Ishikawa (cell line): ENCODE measurements around the gene HOXA4.

Experiments
- CEBPB ChIP-seq: IDR thresholded peaks from 2 replicates; pipeline ENCODE4 v1.6.1; 2012
- CREB1 ChIP-seq: IDR thresholded peaks from 2 replicates; pipeline ENCODE4 v1.6.1; 2012; ENCODE audit warnings: low read depth
- EGR1 ChIP-seq: IDR thresholded peaks from 2 replicates; pipeline ENCODE4 v1.6.1; 2012
- EP300 ChIP-seq: IDR thresholded peaks from 2 replicates; pipeline ENCODE4 v1.6.1; 2012; ENCODE audit warnings: borderline replicate concordance
- FOXM1 ChIP-seq: IDR thresholded peaks from 2 replicates; pipeline ENCODE4 v1.6.1; 2012; ENCODE audit warnings: low read depth, borderline replicate concordance
- NFIC ChIP-seq: IDR thresholded peaks from 2 replicates; pipeline ENCODE4 v1.6.1; 2012
- RAD21 ChIP-seq: IDR thresholded peaks from 2 replicates; pipeline ENCODE4 v1.6.1; 2012; ENCODE audit warnings: low read depth
- TAF1 ChIP-seq: IDR thresholded peaks from 2 replicates; pipeline ENCODE4 v1.6.1; 2012; ENCODE audit warnings: low read depth, mild to moderate bottlenecking
- TCF12 ChIP-seq: IDR thresholded peaks from 2 replicates; pipeline ENCODE4 v1.6.1; 2012; ENCODE audit warnings: low read depth
- TEAD4 ChIP-seq: IDR thresholded peaks from 2 replicates; pipeline ENCODE4 v1.6.1; 2012
- USF1 ChIP-seq: IDR thresholded peaks from 2 replicates; pipeline ENCODE4 v1.6.1; 2012
- YY1 ChIP-seq: IDR thresholded peaks from 2 replicates; pipeline ENCODE4 v1.6.1; 2012; ENCODE audit warnings: low read depth
- ZBTB7A ChIP-seq: IDR thresholded peaks from 2 replicates; pipeline ENCODE4 v1.6.1; 2012; ENCODE audit warnings: low read depth
- TF ChIP-seq, protein P1 (sequence below): IDR thresholded peaks from 2 replicates; pipeline ENCODE4 v1.6.1; 2012
- TF ChIP-seq, protein P2 (sequence below): IDR thresholded peaks from 2 replicates; pipeline ENCODE4 v1.6.1; 2012; ENCODE audit warnings: low read depth, mild to moderate bottlenecking

HOXA4 gene

GRCh38 chr7:27167916-27168264 is 37.3 kb upstream of the HOXA4 start:
- TF ChIP-seq NFIC (no peak), FOXM1 (no peak), EP300 (no peak), TAF1 (no peak), CEBPB (no peak), CREB1 (no peak), TEAD4 (no peak), ZBTB7A (no peak), EGR1 (no peak), RAD21 (no peak), USF1 (no peak), YY1 (no peak), TCF12 (no peak)
- TF ChIP-seq, protein P1, sequence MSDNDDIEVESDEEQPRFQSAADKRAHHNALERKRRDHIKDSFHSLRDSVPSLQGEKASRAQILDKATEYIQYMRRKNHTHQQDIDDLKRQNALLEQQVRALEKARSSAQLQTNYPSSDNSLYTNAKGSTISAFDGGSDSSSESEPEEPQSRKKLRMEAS: no peak
- TF ChIP-seq, protein P2, sequence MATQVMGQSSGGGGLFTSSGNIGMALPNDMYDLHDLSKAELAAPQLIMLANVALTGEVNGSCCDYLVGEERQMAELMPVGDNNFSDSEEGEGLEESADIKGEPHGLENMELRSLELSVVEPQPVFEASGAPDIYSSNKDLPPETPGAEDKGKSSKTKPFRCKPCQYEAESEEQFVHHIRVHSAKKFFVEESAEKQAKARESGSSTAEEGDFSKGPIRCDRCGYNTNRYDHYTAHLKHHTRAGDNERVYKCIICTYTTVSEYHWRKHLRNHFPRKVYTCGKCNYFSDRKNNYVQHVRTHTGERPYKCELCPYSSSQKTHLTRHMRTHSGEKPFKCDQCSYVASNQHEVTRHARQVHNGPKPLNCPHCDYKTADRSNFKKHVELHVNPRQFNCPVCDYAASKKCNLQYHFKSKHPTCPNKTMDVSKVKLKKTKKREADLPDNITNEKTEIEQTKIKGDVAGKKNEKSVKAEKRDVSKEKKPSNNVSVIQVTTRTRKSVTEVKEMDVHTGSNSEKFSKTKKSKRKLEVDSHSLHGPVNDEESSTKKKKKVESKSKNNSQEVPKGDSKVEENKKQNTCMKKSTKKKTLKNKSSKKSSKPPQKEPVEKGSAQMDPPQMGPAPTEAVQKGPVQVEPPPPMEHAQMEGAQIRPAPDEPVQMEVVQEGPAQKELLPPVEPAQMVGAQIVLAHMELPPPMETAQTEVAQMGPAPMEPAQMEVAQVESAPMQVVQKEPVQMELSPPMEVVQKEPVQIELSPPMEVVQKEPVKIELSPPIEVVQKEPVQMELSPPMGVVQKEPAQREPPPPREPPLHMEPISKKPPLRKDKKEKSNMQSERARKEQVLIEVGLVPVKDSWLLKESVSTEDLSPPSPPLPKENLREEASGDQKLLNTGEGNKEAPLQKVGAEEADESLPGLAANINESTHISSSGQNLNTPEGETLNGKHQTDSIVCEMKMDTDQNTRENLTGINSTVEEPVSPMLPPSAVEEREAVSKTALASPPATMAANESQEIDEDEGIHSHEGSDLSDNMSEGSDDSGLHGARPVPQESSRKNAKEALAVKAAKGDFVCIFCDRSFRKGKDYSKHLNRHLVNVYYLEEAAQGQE: no peak

GRCh38 chr7:27166531-27167505 is 36.3 kb upstream of the HOXA4 start:
- TF ChIP-seq TEAD4 (no peak), ZBTB7A (no peak), CREB1 (no peak)

- no peak for TF ChIP-seq EP300
- no peak for TF ChIP-seq USF1
- TF ChIP-seq YY1: no peak
- no peak for TF ChIP-seq FOXM1
- TF ChIP-seq, protein P2: no peak
- TF ChIP-seq CREB1: no peak
- TF ChIP-seq EGR1: no peak
Measured at GRCh38 chr7:27165996-27166530, 35.5 kb upstream of the HOXA4 start.

DNA sequence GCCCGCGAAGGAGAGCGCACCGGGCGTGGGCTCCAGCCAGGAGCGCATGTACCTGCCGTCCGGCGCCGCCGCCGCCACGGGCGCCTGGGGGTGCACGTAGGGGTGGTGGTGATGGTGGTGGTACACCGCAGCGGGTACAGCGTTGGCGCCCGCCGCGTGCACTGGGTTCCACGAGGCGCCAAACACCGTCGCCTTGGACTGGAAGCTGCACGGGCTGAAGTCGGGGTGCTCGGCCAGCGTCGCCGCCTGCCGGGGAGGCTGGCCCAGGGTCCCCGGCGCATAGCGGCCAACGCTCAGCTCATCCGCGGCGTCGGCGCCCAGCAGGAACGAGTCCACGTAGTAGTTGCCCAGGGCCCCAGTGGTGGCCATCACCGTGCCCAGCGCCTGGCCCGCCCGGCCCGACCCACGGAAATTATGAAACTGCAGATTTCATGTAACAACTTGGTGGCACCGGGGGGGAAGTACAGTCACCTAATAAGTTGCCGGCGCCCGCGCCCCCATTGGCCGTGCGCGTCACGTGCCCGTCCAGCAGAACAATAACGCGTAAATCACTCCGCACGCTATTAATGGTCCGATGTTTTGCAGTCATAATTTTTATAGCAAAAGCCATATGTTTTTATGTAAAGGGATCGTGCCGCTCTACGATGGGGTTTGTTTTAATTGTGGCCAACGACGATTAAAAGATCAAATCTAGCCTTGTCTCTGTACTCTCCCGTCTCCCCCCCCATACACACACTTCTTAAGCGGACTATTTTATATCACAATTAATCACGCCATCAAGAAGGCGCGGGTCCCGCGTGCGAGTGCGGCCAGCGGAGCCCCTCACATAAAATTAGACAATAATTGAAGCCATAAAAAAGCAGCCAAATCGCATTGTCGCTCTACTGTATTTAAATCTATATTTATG is 34.8 kb upstream of the HOXA4 start, which contains the start of gene HOXA9:
HOXA9 (minus strand) TSS at position 449 of the 907 bp plus-strand sequence; CDS start at position 369, 80 bp downstream.
- no peak for TF ChIP-seq TEAD4

DNA sequence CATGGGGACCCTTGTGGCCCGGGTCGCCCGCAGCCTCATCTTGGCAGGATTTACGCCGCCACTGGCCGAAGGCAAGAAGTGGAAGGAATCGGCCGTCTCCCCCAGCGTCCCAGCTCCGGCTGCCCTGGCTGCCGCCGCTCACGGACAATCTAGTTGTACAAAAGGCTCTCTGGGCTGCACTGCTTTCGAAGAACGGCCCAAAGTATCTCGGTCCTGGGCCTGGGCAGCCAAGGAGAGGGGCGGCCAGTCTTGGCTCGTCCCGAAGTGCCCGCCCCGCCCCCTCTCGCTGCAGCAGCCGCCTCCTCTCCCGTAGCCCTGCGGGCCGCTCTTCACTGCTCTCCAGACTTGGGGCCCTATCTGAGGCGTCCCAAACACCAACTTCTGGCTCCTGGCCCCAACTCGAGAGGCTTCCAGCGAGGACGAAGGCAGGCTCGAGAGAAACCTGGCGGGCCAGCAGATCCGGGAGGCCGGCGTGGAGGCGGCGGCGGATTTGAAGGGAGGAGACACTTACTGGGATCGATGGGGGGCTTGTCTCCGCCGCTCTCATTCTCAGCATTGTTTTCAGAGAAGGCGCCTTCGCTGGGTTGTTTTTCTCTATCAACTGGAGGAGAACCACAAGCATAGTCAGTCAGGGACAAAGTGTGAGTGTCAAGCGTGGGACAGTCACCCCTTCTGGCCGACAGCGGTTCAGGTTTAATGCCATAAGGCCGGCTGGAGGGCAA is 34.0 kb upstream of the HOXA4 start:
- no peak for TF ChIP-seq TCF12
- TF ChIP-seq CREB1: no peak
- TF ChIP-seq ZBTB7A: no peak
- TF ChIP-seq TEAD4: no peak
- no peak for TF ChIP-seq NFIC
- TF ChIP-seq TAF1: no peak
- TF ChIP-seq EP300: no peak
- no peak for TF ChIP-seq RAD21
- no peak for TF ChIP-seq CEBPB
- no peak for TF ChIP-seq USF1
- TF ChIP-seq EGR1: no peak
- TF ChIP-seq, protein P1: no peak
- TF ChIP-seq, protein P2: no peak
- TF ChIP-seq FOXM1: no peak
- no peak for TF ChIP-seq YY1
